Endodermal cell (in vitro differentiated cells): ENCODE measurements around the gene TLL2. TPM values are rescaled to one million over a fixed set of nuclear protein-coding genes. Genes with fewer than 3 reads are reported as not detected.
A peak's percentile ranks its signal among the peaks of the same experiment; 100 is the strongest.

ENCODE experiments used
- DNase-seq: peaks from one replicate; pipeline ENCODE4 v3.0.0-alpha.2; 2017
- H3K27ac ChIP-seq: 2 replicates; pipeline ENCODE4 v1.5.1; 2013; ENCODE audit warnings: mild to moderate bottlenecking, low read depth, low read length, moderate library complexity
- H3K27me3 ChIP-seq: 2 replicates; pipeline ENCODE4 v1.6.1; 2013; ENCODE audit warnings: mild to moderate bottlenecking, low read length, moderate library complexity; ENCODE audit not compliant: insufficient read depth, control insufficient read depth, poor library complexity, severe bottlenecking
- H3K36me3 ChIP-seq: 2 replicates; pipeline ENCODE4 v1.7.0; 2013; ENCODE audit warnings: mild to moderate bottlenecking, low read length, moderate library complexity; ENCODE audit not compliant: control insufficient read depth, insufficient read depth
- H3K4me1 ChIP-seq: one replicate; pipeline ENCODE4 v1.7.0; 2013; ENCODE audit warnings: low read length; ENCODE audit not compliant: control insufficient read depth, insufficient read depth
- H3K4me3 ChIP-seq: 2 replicates; pipeline ENCODE4 v1.5.1; 2013; ENCODE audit warnings: mild to moderate bottlenecking, low read length, moderate library complexity
- H3K9ac ChIP-seq: 2 replicates; pipeline ENCODE4 v1.6.1; 2013; ENCODE audit warnings: mild to moderate bottlenecking, low read length, moderate library complexity; ENCODE audit not compliant: poor library complexity, severe bottlenecking; ENCODE audit errors: extremely low read depth
- H3K9me3 ChIP-seq: 2 replicates; pipeline ENCODE4 v1.6.1; 2013; ENCODE audit warnings: mild to moderate bottlenecking, low read length, moderate library complexity; ENCODE audit not compliant: control insufficient read depth
- H3K27ac Mint-ChIP-seq: 2 replicates; pipeline ENCODE4 v1.8.0; 2020; ENCODE audit warnings: mixed read lengths
- H3K27me3 Mint-ChIP-seq: 2 replicates; pipeline ENCODE4 v1.8.0; 2021; ENCODE audit warnings: mild to moderate bottlenecking, mixed read lengths; ENCODE audit not compliant: insufficient read depth
- H3K36me3 Mint-ChIP-seq: 2 replicates; pipeline ENCODE4 v1.8.0; 2020; ENCODE audit warnings: low read depth, mixed read lengths
- H3K4me1 Mint-ChIP-seq: 2 replicates; pipeline ENCODE4 v1.8.0; 2020; ENCODE audit warnings: mixed read lengths
- H3K4me3 Mint-ChIP-seq: 2 replicates; pipeline ENCODE4 v1.8.0; 2020; ENCODE audit warnings: mild to moderate bottlenecking, moderate library complexity, mixed read lengths
- H3K9me3 Mint-ChIP-seq: 2 replicates; pipeline ENCODE4 v1.8.0; 2020; ENCODE audit warnings: mild to moderate bottlenecking, mixed read lengths
- CTCF ChIP-seq: fragments of 200-600 bp; sonication (generic); conservative IDR thresholded peaks from 2 replicates; pipeline ENCODE4 v1.5.0; 2021; ENCODE audit warnings: antibody characterized with exemption, mild to moderate bottlenecking
- WGBS, 2 experiments: methylation state at CpG; one replicate each; pipeline versions ENCODE4 v1.1.5 to v1.1.7; 2013; ENCODE audit warnings: missing lambda C conversion rate in 2 of 2, mixed read lengths in 1 of 2; ENCODE audit not compliant: insufficient coverage in 1 of 2, insufficient read length in 1 of 2; 5-methylcytosine and 5-hydroxymethylcytosine counted together
- total RNA-seq, 2 donors: library from RNA; stranded (reverse); fragmentation: NEBNext Ultra II Directional in 1 of 2; extraction: Animal tissue kit (Norgen Biotek cat#: 25700) in 1 of 2; gene quantifications; 2 replicates in 1 of 2; 3 replicates in 1 of 2; pipeline ENCODE4 v1.2.1, GENCODE V29; 2021

TLL2 gene
- total RNA-seq, 2 donors from 2014 or later, result 0.11 to 0.18 TPM

GRCh38 chr10:96414303-96414702 lies 99.4 kb downstream of the TLL2 start:
- Mint-ChIP-seq H3K36me3 (no peaks in the 10 kb centered on the region), H3K4me3 (no peak overlapping the region), H3K4me1 (peaks cover 2% of the 10 kb centered on the region), H3K27me3 (peaks cover 6% of the 10 kb centered on the region), H3K27ac (no peak overlapping the region), H3K9me3 (no peaks in the 10 kb centered on the region)
- Histone ChIP-seq H3K9me3 (no peaks in the 10 kb centered on the region), H3K4me3 (no peak overlapping the region), H3K9ac (no peak overlapping the region), H3K36me3 (no peaks in the 10 kb centered on the region), H3K27ac (no peak overlapping the region), H3K27me3 (no peaks in the 10 kb centered on the region), H3K4me1 (peaks cover 6% of the 10 kb centered on the region)
- no peak for DNase-seq
- TF ChIP-seq CTCF, result no peak
- WGBS, 2 experiments, result 95% methylated on average over 5 of the region's 5 CpGs

- no peaks in the 10 kb centered on the region for H3K36me3 Mint-ChIP-seq
- WGBS, 2 experiments, result 84 to 95% methylated on average over 9 to 13 of the region's 13 CpGs
- H3K27me3 Mint-ChIP-seq, result peaks cover 6% of the 10 kb centered on the region
- H3K4me1 ChIP-seq, result peaks cover 6% of the 10 kb centered on the region
- H3K9me3 Mint-ChIP-seq, result no peaks in the 10 kb centered on the region
- peaks cover 2% of the 10 kb centered on the region for H3K4me1 Mint-ChIP-seq
- DNase-seq, result peak; percentile 81
- H3K36me3 ChIP-seq, result no peaks in the 10 kb centered on the region
- TF ChIP-seq CTCF, result peak; percentile 79
- no peaks in the 10 kb centered on the region for H3K27me3 ChIP-seq
- no peak overlapping the region for H3K27ac Mint-ChIP-seq
- H3K4me3 ChIP-seq, result no peak overlapping the region
- no peak overlapping the region for H3K27ac ChIP-seq
- no peak overlapping the region for H3K4me3 Mint-ChIP-seq
- H3K9ac ChIP-seq, result no peak overlapping the region
- H3K9me3 ChIP-seq, result no peaks in the 10 kb centered on the region
These were observed 100.5 kb downstream of the TLL2 start for GRCh38 chr10:96413151-96413787.

- H3K4me3 Mint-ChIP-seq, result no peak overlapping the region
- no peaks in the 10 kb centered on the region for H3K9me3 ChIP-seq
- H3K9me3 Mint-ChIP-seq, result no peaks in the 10 kb centered on the region
- no peaks in the 10 kb centered on the region for H3K27me3 ChIP-seq
- no peak for TF ChIP-seq CTCF
- H3K4me1 ChIP-seq, result peaks cover 6% of the 10 kb centered on the region
- H3K9ac ChIP-seq, result no peak overlapping the region
- no peak overlapping the region for H3K27ac Mint-ChIP-seq
- H3K27ac ChIP-seq, result no peak overlapping the region
- WGBS, 2 experiments, result 89 to 97% methylated on average over 8 to 9 of the region's 10 CpGs
- H3K36me3 Mint-ChIP-seq, result no peaks in the 10 kb centered on the region
- H3K4me3 ChIP-seq, result no peak overlapping the region
- DNase-seq, result no peak
- peaks cover 1% of the 10 kb centered on the region for H3K4me1 Mint-ChIP-seq
- H3K27me3 Mint-ChIP-seq, result peaks cover 6% of the 10 kb centered on the region
- no peaks in the 10 kb centered on the region for H3K36me3 ChIP-seq
These were observed 101.9 kb downstream of the TLL2 start for GRCh38 chr10:96411716-96412320.
